ENCODE measurements around the gene ARHGEF3.

The ARHGEF3 gene

DNA sequence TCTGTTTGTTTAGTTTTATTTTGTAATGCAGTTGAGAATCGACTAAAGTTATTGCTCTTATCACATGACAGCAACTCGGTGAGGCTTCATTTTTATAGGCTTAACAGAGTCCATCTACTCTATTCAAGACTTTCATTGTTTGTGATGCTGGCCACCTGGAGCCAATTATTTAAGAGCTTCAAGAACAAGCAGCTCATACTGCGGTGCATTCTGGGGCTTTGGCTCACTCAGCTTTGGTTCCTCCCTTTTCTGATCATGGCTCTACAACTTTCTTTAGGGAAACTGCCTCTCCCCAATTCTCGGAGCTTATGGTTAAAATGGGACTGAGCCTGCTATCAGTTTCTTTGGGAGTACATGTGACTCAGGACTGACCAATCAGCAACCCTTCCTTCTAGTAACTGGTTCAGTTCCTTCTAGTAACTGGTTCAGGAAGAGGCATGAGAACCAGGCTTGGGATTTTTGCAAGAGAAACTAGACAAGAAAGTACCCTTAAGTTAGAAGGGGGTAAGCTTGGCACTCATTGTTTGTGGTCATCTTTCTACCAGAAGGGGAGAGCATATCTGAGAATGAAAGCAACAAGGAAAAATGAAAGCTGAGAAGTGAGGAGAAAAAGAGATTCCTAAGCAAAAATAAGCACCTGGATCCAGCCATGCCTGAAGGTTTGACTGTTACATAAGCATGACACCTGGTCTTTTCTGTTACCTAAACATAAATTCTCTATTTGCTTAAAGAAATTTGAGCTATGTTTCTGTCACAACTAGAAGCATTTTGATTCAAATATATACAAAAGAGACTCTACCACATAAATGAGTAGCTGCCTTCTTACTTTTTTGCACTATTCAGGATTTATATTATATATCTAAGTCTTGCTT is 24.1 kb upstream of the ARHGEF3 start:
- Histone ChIP-seq H3K27me3 (ENCODE audit: insufficient read depth, low read length, poor library complexity, severe bottlenecking) (no peaks in the 10 kb centered on the region), H2AFZ (ENCODE audit: low read length) (no peak overlapping the region), H3K36me3 (ENCODE audit: insufficient read depth, low read length) (no peaks in the 10 kb centered on the region), H3K79me2 (ENCODE audit: insufficient read depth, low read length) (no peaks in the 10 kb centered on the region), H3K4me3 (ENCODE audit: low read length, poor library complexity, severe bottlenecking) (no peak overlapping the region), H4K20me1 (ENCODE audit: insufficient read depth, low read length, poor library complexity, severe bottlenecking) (no peaks in the 10 kb centered on the region), H3K4me1 (ENCODE audit: insufficient read depth, low read length, poor library complexity, severe bottlenecking) (peaks cover 18% of the 10 kb centered on the region), H3F3A (ENCODE audit: low read depth) (no peaks in the 10 kb centered on the region), H3K4me2 (ENCODE audit: low read depth, low read length, poor library complexity, severe bottlenecking) (no peak overlapping the region), H3K9me3 (ENCODE audit: insufficient read depth, low read depth, low read length) (no peaks in the 10 kb centered on the region), H3K9me2 (replicated peaks; ENCODE audit: low read depth, low read length) (no peaks in the 10 kb centered on the region), H3K9ac (ENCODE audit: low read depth, low read length, poor library complexity, severe bottlenecking) (no peak overlapping the region)
- TF ChIP-seq, protein P1, sequence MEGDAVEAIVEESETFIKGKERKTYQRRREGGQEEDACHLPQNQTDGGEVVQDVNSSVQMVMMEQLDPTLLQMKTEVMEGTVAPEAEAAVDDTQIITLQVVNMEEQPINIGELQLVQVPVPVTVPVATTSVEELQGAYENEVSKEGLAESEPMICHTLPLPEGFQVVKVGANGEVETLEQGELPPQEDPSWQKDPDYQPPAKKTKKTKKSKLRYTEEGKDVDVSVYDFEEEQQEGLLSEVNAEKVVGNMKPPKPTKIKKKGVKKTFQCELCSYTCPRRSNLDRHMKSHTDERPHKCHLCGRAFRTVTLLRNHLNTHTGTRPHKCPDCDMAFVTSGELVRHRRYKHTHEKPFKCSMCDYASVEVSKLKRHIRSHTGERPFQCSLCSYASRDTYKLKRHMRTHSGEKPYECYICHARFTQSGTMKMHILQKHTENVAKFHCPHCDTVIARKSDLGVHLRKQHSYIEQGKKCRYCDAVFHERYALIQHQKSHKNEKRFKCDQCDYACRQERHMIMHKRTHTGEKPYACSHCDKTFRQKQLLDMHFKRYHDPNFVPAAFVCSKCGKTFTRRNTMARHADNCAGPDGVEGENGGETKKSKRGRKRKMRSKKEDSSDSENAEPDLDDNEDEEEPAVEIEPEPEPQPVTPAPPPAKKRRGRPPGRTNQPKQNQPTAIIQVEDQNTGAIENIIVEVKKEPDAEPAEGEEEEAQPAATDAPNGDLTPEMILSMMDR (conservative IDR thresholded peaks at IDR 0.05; ENCODE audit: low read length): no peak
- no peak for TF ChIP-seq EZH2phosphoT487 (IDR thresholded peaks at IDR 0.05; ENCODE audit: borderline replicate concordance)

DNA sequence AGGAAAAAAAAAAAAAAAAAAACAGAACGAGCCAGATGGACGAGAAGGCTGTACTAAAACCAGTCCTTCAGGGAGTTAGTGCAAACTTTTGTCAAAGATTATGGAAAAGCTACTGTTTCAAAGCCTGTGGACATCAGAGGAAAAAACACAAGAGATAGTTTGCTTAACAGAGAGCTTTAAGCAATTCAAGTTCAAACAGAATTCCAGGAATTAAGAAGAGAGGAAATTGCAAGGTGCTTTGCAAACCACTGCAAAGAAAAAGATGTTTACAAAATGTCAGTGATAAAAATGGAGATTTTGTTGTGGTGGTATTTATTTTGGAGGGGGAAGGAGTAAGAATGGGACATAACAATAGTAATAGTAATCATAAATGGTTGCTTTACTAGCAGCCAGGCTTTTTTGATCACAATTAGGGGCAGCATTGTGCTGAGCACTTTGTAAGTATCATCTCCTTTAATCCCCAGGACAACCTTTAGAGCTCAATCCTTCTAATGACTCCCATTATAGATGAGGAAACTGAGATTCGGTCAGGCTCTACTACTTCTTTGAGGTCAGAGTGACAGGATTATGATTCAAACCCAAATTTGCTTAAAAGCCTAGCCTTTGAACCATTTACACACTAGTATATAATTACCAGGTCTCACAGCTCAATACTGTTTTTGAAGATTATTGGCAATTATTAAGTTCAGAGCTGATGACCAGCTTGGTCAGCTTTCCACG is 22.4 kb upstream of the ARHGEF3 start:
- H4K20me1 ChIP-seq (ENCODE audit: insufficient read depth, low read length, poor library complexity, severe bottlenecking): no peaks in the 10 kb centered on the region
- H3K9me2 ChIP-seq (replicated peaks; ENCODE audit: low read depth, low read length): no peaks in the 10 kb centered on the region
- no peaks in the 10 kb centered on the region for H3K36me3 ChIP-seq (ENCODE audit: insufficient read depth, low read length)
- no peak overlapping the region for H2AFZ ChIP-seq (ENCODE audit: low read length)
- H3K79me2 ChIP-seq (ENCODE audit: insufficient read depth, low read length): 0 out of 2 replicates have a peak, but pooled peaks cover 3% of the 10 kb centered on the region
- peak overlapping the region; percentile 20 for H3K4me2 ChIP-seq (ENCODE audit: low read depth, low read length, poor library complexity, severe bottlenecking)
- H3K27me3 ChIP-seq (ENCODE audit: insufficient read depth, low read length, poor library complexity, severe bottlenecking): no peaks in the 10 kb centered on the region
- H3K9me3 ChIP-seq (ENCODE audit: insufficient read depth, low read depth, low read length): no peaks in the 10 kb centered on the region
- H3K4me3 ChIP-seq (ENCODE audit: low read length, poor library complexity, severe bottlenecking): no peak overlapping the region
- H3K9ac ChIP-seq (ENCODE audit: low read depth, low read length, poor library complexity, severe bottlenecking): no peak overlapping the region
- no peaks in the 10 kb centered on the region for H3F3A ChIP-seq (ENCODE audit: low read depth)
- TF ChIP-seq EZH2phosphoT487 (IDR thresholded peaks at IDR 0.05; ENCODE audit: borderline replicate concordance): no peak
- TF ChIP-seq, protein P1 (conservative IDR thresholded peaks at IDR 0.05; ENCODE audit: low read length): no peak
- H3K4me1 ChIP-seq (ENCODE audit: insufficient read depth, low read length, poor library complexity, severe bottlenecking): peaks cover 18% of the 10 kb centered on the region

DNA sequence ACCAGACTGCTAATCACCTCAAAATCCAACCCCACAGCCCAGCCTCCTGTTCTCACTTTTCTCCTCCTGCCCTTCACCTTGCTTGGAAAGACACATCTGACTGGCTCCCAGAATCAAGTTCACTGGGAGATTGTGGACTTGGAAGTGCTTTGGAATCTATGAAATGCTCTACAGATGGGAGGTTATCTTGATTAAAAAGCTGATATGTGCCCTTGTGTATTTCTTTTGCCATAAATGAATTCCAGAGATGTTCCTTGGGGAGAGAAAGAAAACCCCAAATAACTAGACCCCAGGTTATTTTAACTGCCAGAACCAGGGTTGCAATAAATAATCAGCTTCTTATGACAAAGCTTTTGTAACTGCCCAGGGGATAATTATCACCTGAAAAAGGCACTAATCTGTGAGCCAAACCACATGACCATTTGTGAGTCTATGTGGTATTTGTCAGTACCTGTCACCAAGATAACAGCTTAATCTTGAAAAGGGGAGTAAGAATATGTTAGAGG is 21.7 kb upstream of the ARHGEF3 start:
- Histone ChIP-seq H3K79me2 (ENCODE audit: insufficient read depth, low read length) (0 out of 2 replicates have a peak, but pooled peaks cover 3% of the 10 kb centered on the region), H3K4me3 (ENCODE audit: low read length, poor library complexity, severe bottlenecking) (no peak overlapping the region), H4K20me1 (ENCODE audit: insufficient read depth, low read length, poor library complexity, severe bottlenecking) (no peaks in the 10 kb centered on the region), H3K36me3 (ENCODE audit: insufficient read depth, low read length) (no peaks in the 10 kb centered on the region), H3K9me3 (ENCODE audit: insufficient read depth, low read depth, low read length) (no peaks in the 10 kb centered on the region), H3F3A (ENCODE audit: low read depth) (no peaks in the 10 kb centered on the region; the same call in 1 of the 2 replicates), H3K27me3 (ENCODE audit: insufficient read depth, low read length, poor library complexity, severe bottlenecking) (no peaks in the 10 kb centered on the region), H3K9ac (ENCODE audit: low read depth, low read length, poor library complexity, severe bottlenecking) (no peak overlapping the region), H2AFZ (ENCODE audit: low read length) (no peak overlapping the region), H3K9me2 (replicated peaks; ENCODE audit: low read depth, low read length) (no peaks in the 10 kb centered on the region), H3K4me1 (ENCODE audit: insufficient read depth, low read length, poor library complexity, severe bottlenecking) (peaks cover 18% of the 10 kb centered on the region), H3K4me2 (ENCODE audit: low read depth, low read length, poor library complexity, severe bottlenecking) (peak overlapping the region; percentile 20)
- no peak for TF ChIP-seq EZH2phosphoT487 (IDR thresholded peaks at IDR 0.05; ENCODE audit: borderline replicate concordance)
- TF ChIP-seq, protein P1 (conservative IDR thresholded peaks at IDR 0.05; ENCODE audit: low read length): no peak

All from Loucy (cell line).